Measurements from ENCODE around the gene CUX1. TPM values are rescaled to one million over a fixed set of nuclear protein-coding genes. Genes with fewer than 3 reads are reported as not detected.

CUX1 gene
- total and polyA plus RNA-seq, 2 of the 13 experiments (the other 11 are each of a cell fraction or from before 2014, with no cell fraction given): 13.7 to 14.9 TPM

DNA sequence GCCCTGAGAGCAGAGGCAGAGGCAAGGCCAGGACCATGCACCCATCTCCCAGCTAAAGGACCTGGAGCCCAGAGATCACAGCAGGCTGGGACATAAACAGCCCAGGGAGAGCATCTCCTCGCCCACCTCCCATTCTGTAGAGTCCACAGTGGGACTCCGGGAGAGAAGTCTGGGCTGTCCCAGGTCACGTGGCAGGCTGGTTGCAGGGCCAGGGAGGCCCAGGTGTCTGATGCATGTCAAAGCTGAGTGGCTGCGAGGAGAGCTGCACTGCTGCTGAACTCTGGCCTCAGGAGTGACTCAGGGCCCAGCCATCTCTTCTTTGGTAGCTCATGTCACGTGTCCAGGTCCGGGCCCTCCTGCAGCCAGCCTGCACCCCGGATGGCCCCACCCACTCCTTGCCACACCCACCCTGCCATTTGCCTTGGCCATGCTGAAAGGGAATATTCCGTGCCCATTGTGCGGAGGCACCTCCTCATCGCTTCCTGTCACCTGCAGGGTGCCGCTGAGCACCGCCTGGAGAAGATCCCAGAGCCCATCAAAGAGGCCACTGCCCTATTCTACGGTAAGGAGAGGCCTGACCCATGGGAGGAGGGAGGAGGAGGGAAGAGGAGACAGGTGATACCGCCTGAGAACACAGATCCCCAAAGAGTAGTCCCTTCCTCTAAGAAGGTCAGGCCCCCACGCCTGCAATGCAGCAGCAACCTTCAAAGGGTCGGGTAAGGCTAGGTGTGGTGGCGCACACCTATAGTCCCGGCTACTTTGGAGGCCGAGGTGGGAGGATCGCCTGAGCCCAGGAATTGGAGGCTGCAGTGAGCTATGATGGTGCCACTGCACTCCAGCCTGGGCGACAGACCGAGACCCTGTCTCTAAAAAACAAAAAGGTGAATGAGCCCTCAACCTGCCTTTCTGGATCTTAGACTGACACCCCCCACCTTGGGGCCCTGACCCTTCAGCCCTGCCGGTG lies 456.6 kb downstream of the CUX1 start (continued):
- TF ChIP-seq ZNF790 (CRISPR knock-in tag; IDR thresholded peaks at IDR 0.05; ENCODE audit: borderline replicate concordance) (no peak), HOXA3 (CRISPR knock-in tag; IDR thresholded peaks at IDR 0.05) (peak; percentile 76; the same call in 1 of the 2 replicates), KLF11 (CRISPR knock-in tag; IDR thresholded peaks at IDR 0.05) (no peak), ZNF75D (CRISPR knock-in tag; IDR thresholded peaks at IDR 0.05; ENCODE audit: borderline replicate concordance) (no peak), SCMH1 (CRISPR knock-in tag; IDR thresholded peaks at IDR 0.05; ENCODE audit: borderline replicate concordance) (no peak), PHF21A (CRISPR knock-in tag; IDR thresholded peaks at IDR 0.05) (peak; percentile 74), SALL2 (CRISPR knock-in tag; IDR thresholded peaks at IDR 0.05) (no peak), ZNF264 (CRISPR knock-in tag; IDR thresholded peaks at IDR 0.05) (no peak), PHF5A (CRISPR knock-in tag; IDR thresholded peaks at IDR 0.05; ENCODE audit: low read depth, unreplicated experiment) (no peak), ZNF839 (CRISPR knock-in tag; IDR thresholded peaks at IDR 0.05; ENCODE audit: borderline replicate concordance) (peak; percentile 61; the same call in 1 of the 2 replicates), ZNF569 (CRISPR knock-in tag; IDR thresholded peaks at IDR 0.05; ENCODE audit: borderline replicate concordance) (no peak)
- TF ChIP-seq, protein P1, sequence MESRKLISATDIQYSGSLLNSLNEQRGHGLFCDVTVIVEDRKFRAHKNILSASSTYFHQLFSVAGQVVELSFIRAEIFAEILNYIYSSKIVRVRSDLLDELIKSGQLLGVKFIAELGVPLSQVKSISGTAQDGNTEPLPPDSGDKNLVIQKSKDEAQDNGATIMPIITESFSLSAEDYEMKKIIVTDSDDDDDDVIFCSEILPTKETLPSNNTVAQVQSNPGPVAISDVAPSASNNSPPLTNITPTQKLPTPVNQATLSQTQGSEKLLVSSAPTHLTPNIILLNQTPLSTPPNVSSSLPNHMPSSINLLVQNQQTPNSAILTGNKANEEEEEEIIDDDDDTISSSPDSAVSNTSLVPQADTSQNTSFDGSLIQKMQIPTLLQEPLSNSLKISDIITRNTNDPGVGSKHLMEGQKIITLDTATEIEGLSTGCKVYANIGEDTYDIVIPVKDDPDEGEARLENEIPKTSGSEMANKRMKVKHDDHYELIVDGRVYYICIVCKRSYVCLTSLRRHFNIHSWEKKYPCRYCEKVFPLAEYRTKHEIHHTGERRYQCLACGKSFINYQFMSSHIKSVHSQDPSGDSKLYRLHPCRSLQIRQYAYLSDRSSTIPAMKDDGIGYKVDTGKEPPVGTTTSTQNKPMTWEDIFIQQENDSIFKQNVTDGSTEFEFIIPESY (CRISPR knock-in tag; IDR thresholded peaks at IDR 0.05): no peak
- TF ChIP-seq, protein P2, sequence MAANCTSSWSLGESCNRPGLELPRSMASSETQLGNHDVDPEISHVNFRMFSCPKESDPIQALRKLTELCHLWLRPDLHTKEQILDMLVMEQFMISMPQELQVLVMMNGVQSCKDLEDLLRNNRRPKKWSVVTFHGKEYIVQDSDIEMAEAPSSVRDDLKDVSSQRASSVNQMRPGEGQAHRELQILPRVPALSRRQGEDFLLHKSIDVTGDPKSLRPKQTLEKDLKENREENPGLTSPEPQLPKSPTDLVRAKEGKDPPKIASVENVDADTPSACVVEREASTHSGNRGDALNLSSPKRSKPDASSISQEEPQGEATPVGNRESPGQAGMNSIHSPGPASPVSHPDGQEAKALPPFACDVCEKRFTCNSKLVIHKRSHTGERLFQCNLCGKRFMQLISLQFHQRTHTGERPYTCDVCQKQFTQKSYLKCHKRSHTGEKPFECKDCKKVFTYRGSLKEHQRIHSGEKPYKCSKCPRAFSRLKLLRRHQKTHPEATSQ (CRISPR knock-in tag; IDR thresholded peaks at IDR 0.05; ENCODE audit: borderline replicate concordance): no peak
- TF ChIP-seq, protein P3, sequence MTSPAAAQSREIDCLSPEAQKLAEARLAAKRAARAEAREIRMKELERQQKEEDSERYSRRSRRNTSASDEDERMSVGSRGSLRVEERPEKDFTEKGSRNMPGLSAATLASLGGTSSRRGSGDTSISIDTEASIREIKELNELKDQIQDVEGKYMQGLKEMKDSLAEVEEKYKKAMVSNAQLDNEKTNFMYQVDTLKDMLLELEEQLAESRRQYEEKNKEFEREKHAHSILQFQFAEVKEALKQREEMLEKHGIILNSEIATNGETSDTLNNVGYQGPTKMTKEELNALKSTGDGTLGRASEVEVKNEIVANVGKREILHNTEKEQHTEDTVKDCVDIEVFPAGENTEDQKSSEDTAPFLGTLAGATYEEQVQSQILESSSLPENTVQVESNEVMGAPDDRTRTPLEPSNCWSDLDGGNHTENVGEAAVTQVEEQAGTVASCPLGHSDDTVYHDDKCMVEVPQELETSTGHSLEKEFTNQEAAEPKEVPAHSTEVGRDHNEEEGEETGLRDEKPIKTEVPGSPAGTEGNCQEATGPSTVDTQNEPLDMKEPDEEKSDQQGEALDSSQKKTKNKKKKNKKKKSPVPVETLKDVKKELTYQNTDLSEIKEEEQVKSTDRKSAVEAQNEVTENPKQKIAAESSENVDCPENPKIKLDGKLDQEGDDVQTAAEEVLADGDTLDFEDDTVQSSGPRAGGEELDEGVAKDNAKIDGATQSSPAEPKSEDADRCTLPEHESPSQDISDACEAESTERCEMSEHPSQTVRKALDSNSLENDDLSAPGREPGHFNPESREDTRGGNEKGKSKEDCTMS (CRISPR knock-in tag; conservative IDR thresholded peaks at IDR 0.05): no peak
- TF ChIP-seq, protein P4, sequence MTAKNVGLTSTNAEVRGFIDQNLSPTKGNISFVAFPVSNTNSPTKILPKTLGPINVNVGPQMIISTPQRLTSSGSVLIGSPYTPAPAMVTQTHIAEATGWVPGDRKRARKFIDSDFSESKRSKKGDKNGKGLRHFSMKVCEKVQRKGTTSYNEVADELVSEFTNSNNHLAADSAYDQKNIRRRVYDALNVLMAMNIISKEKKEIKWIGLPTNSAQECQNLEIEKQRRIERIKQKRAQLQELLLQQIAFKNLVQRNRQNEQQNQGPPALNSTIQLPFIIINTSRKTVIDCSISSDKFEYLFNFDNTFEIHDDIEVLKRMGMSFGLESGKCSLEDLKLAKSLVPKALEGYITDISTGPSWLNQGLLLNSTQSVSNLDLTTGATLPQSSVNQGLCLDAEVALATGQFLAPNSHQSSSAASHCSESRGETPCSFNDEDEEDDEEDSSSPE (CRISPR knock-in tag; IDR thresholded peaks at IDR 0.05): peak; percentile 48; the same call in 1 of the 2 replicates
- TF ChIP-seq, protein P5, sequence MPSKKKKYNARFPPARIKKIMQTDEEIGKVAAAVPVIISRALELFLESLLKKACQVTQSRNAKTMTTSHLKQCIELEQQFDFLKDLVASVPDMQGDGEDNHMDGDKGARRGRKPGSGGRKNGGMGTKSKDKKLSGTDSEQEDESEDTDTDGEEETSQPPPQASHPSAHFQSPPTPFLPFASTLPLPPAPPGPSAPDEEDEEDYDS (CRISPR knock-in tag; IDR thresholded peaks at IDR 0.05): peak; percentile 55; the same call in 1 of the 2 replicates
- TF ChIP-seq, protein P6, sequence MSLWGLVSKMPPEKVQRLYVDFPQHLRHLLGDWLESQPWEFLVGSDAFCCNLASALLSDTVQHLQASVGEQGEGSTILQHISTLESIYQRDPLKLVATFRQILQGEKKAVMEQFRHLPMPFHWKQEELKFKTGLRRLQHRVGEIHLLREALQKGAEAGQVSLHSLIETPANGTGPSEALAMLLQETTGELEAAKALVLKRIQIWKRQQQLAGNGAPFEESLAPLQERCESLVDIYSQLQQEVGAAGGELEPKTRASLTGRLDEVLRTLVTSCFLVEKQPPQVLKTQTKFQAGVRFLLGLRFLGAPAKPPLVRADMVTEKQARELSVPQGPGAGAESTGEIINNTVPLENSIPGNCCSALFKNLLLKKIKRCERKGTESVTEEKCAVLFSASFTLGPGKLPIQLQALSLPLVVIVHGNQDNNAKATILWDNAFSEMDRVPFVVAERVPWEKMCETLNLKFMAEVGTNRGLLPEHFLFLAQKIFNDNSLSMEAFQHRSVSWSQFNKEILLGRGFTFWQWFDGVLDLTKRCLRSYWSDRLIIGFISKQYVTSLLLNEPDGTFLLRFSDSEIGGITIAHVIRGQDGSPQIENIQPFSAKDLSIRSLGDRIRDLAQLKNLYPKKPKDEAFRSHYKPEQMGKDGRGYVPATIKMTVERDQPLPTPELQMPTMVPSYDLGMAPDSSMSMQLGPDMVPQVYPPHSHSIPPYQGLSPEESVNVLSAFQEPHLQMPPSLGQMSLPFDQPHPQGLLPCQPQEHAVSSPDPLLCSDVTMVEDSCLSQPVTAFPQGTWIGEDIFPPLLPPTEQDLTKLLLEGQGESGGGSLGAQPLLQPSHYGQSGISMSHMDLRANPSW (CRISPR knock-in tag; IDR thresholded peaks at IDR 0.05; ENCODE audit: borderline replicate concordance): no peak
